Fibroblast of lung (primary cell): ENCODE measurements around the gene KCNG2. TPM values are rescaled to one million over a fixed set of nuclear protein-coding genes. Genes with fewer than 3 reads are reported as not detected.

Experiments used
- DNase-seq, 2 donors: peaks; one replicate each; pipeline versions ENCODE4 v3.0.0 to v3.0.0-alpha.2; 2010; ENCODE audit warnings: low read depth in 2 of 2
- H2AFZ ChIP-seq: 2 replicates; pipeline ENCODE4 v1.5.1; 2012; ENCODE audit warnings: low read length, control low read depth, inconsistent platforms
- H3K27ac ChIP-seq: 2 replicates; pipeline ENCODE4 v1.5.1; 2011; ENCODE audit warnings: low read length, control low read depth; ENCODE audit not compliant: insufficient read depth
- H3K27me3 ChIP-seq: 2 replicates; pipeline ENCODE4 v1.5.1; 2011; ENCODE audit warnings: mild to moderate bottlenecking, low read length; ENCODE audit not compliant: control insufficient read depth, insufficient read depth
- H3K36me3 ChIP-seq: 2 replicates; pipeline ENCODE4 v1.5.1; 2011; ENCODE audit warnings: low read length; ENCODE audit not compliant: control insufficient read depth, insufficient read depth
- H3K4me1 ChIP-seq: 2 replicates; pipeline ENCODE4 v1.5.1; 2011; ENCODE audit warnings: low read length; ENCODE audit not compliant: control insufficient read depth, insufficient read depth; ENCODE audit errors: extremely low read depth
- H3K4me2 ChIP-seq: 2 replicates; pipeline ENCODE4 v1.5.1; 2011; ENCODE audit warnings: low read length, control low read depth; ENCODE audit not compliant: insufficient read depth; ENCODE audit errors: extremely low read depth
- H3K4me3 ChIP-seq, 4 experiments: fragments of 200-600 bp in 1 of 4; sonication (generic) in 1 of 4; replicated peaks in 1 of 4; 2 replicates each; pipeline ENCODE4 v1.5.1; 2011 to 2016; ENCODE audit warnings: low read length in 4 of 4, low read depth in 3 of 4, mild to moderate bottlenecking in 3 of 4, control low read depth in 2 of 4, inconsistent platforms in 1 of 4, mixed read lengths in 1 of 4; ENCODE audit not compliant: insufficient read depth in 1 of 4; ENCODE audit errors: control extremely low read depth in 1 of 4
- H3K79me2 ChIP-seq: 2 replicates; pipeline ENCODE4 v1.5.1; 2012; ENCODE audit warnings: mild to moderate bottlenecking, low read length, inconsistent platforms; ENCODE audit not compliant: control insufficient read depth, insufficient read depth
- H3K9ac ChIP-seq: 2 replicates; pipeline ENCODE4 v1.5.1; 2011; ENCODE audit warnings: mild to moderate bottlenecking, low read length, control low read depth; ENCODE audit not compliant: insufficient read depth
- H3K9me3 ChIP-seq: 2 replicates; pipeline ENCODE4 v1.5.1; 2012; ENCODE audit warnings: low read depth, low read length; ENCODE audit not compliant: control insufficient read depth, insufficient read depth
- H4K20me1 ChIP-seq: 2 replicates; pipeline ENCODE4 v1.5.1; 2011; ENCODE audit warnings: low read length; ENCODE audit not compliant: control insufficient read depth, insufficient read depth; ENCODE audit errors: extremely low read depth
- CTCF ChIP-seq, 2 donors: IDR thresholded peaks in 1 of 2; conservative IDR thresholded peaks in 1 of 2; 1 replicate in 1 of 2; 2 replicates in 1 of 2; pipeline ENCODE4 v1.5.1; 2011 to 2012; ENCODE audit warnings: low read length in 2 of 2, control low read depth in 1 of 2, inconsistent platforms in 1 of 2, low read depth in 1 of 2, mild to moderate bottlenecking in 1 of 2
- EZH2 ChIP-seq: IDR thresholded peaks from 2 replicates; pipeline ENCODE4 v1.5.1; 2012; ENCODE audit warnings: low read length, control low read depth, mild to moderate bottlenecking; ENCODE audit errors: missing control alignments
- polyA plus RNA-seq, 2 donors: library from polyadenylated mRNA; depleted of rRNA in 1 of 2; stranded (reverse) in 1 of 2; unstranded in 1 of 2; fragments of >200 nt; gene quantifications; 2 replicates each; pipeline ENCODE4 v1.2.1, GENCODE V29; 2011 to 2012; ENCODE audit warnings: missing spikeins in 1 of 2
- total RNA-seq: library from RNA; depleted of rRNA; stranded (reverse); fragments of >200 nt; gene quantifications from 2 replicates; pipeline ENCODE4 v1.2.1, GENCODE V29; 2014

The KCNG2 gene
- total and polyA plus RNA-seq, 2 donors (not counting 1 experiment from before 2014, with no cell fraction given), result 0.42 to 10.1 TPM

DNA sequence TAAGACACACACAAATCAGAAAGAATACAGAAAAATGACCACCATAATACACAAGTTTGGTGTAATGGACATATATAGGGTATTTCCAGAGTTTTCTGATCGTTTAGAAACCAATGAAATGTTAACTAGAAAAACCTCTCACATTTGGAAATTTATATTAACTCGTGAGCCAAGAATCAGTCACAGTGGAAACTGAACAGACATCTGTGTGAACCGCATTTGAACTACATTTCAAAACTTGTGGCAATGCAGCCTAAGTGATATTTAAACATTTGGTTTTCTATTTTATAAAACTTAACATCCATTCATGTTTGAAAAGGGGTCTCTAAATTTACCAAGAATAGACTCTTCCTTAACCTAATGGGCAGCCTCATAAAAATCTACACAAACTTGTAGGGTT is 29.0 kb upstream of the KCNG2 start:
- Histone ChIP-seq H3K9me3 (no peaks in the 10 kb centered on the region), H3K36me3 (no peaks in the 10 kb centered on the region), H3K4me1 (no peaks in the 10 kb centered on the region), H2AFZ (no peak overlapping the region), H4K20me1 (no peaks in the 10 kb centered on the region), H3K9ac (no peak overlapping the region), H3K79me2 (no peaks in the 10 kb centered on the region), H3K27ac (no peak overlapping the region), H3K4me3 (no peak overlapping the region), H3K4me2 (no peak overlapping the region), H3K27me3 (peaks cover 4% of the 10 kb centered on the region)
- DNase-seq, result no peak
- TF ChIP-seq EZH2 (no peak), CTCF (conservative IDR thresholded peaks at IDR 0.05 in 1 of 2, IDR thresholded peaks at IDR 0.05 in 1 of 2; ENCODE audit: low read depth in 1 of 2, low read length in 2 of 2) (no peak)

GRCh38 chr18:79769698-79770500 is 27.8 kb upstream of the KCNG2 start:
- no peak overlapping the region for H2AFZ ChIP-seq
- no peaks in the 10 kb centered on the region for H4K20me1 ChIP-seq
- no peaks in the 10 kb centered on the region for H3K79me2 ChIP-seq
- H3K27me3 ChIP-seq, result peaks cover 4% of the 10 kb centered on the region
- H3K9ac ChIP-seq, result no peak overlapping the region
- H3K9me3 ChIP-seq, result no peaks in the 10 kb centered on the region
- H3K27ac ChIP-seq, result no peak overlapping the region
- TF ChIP-seq CTCF (conservative IDR thresholded peaks at IDR 0.05 in 1 of 2, IDR thresholded peaks at IDR 0.05 in 1 of 2; ENCODE audit: low read depth in 1 of 2, low read length in 2 of 2) (no peak), EZH2 (no peak)
- no peak for DNase-seq
- H3K4me1 ChIP-seq, result no peaks in the 10 kb centered on the region
- H3K4me3 ChIP-seq, result no peak overlapping the region
- no peak overlapping the region for H3K4me2 ChIP-seq
- H3K36me3 ChIP-seq, result no peaks in the 10 kb centered on the region

GRCh38 chr18:79770501-79770815 is 27.3 kb upstream of the KCNG2 start:
- Histone ChIP-seq H3K27me3 (peaks cover 4% of the 10 kb centered on the region), H3K9me3 (no peaks in the 10 kb centered on the region), H4K20me1 (no peaks in the 10 kb centered on the region), H2AFZ (no peak overlapping the region), H3K4me2 (no peak overlapping the region), H3K4me1 (no peaks in the 10 kb centered on the region), H3K36me3 (no peaks in the 10 kb centered on the region), H3K79me2 (no peaks in the 10 kb centered on the region), H3K27ac (no peak overlapping the region), H3K4me3 (no peak overlapping the region), H3K9ac (no peak overlapping the region)
- TF ChIP-seq CTCF (conservative IDR thresholded peaks at IDR 0.05 in 1 of 2, IDR thresholded peaks at IDR 0.05 in 1 of 2; ENCODE audit: low read depth in 1 of 2, low read length in 2 of 2) (no peak), EZH2 (no peak)
- DNase-seq, result no peak
